A673 (cell line): ENCODE data around the gene NKD2. TPM values are rescaled to one million over a fixed set of nuclear protein-coding genes. Genes with fewer than 3 reads are reported as not detected.

Source experiments
- BruUV-seq: library from RNA; stranded (reverse); fragments of 400-500 nt; replicated peaks from 2 replicates; lab custom pipeline; 2021; lab: Mats Ljungman, UMichigan
- CTCF ChIA-PET: fragments of 300-600 bp; sonication (Branson Sonifier 250); formaldehyde crosslinking; loops from one replicate; lab custom pipeline; 2022; ENCODE audit warnings: antibody characterized with exemption; lab: Charles Lee
- POLR2A ChIA-PET: fragments of 300-600 bp; sonication (Branson Sonifier 250); formaldehyde crosslinking; loops from one replicate; lab custom pipeline; 2022; ENCODE audit warnings: antibody characterized with exemption; ENCODE audit not compliant: low non-redundant PET; lab: Charles Lee
- DNase-seq: peaks from one replicate; pipeline ENCODE4 v3.0.0-alpha.2; 2015; ENCODE audit warnings: low spot score
- H3K27ac ChIP-seq: fragments of 200-600 bp; sonication (generic); 2 replicates; pipeline ENCODE4 v1.5.1; 2016; ENCODE audit warnings: mixed run types, low read depth, mild to moderate bottlenecking, mixed read lengths, antibody characterized with exemption, low read length; ENCODE audit not compliant: poor library complexity, severe bottlenecking
- H3K27me3 ChIP-seq: fragments of 200-600 bp; sonication (generic); replicated peaks from 2 replicates; pipeline ENCODE4 v1.6.1; 2017; ENCODE audit warnings: mixed run types, low read depth, mild to moderate bottlenecking, mixed read lengths, antibody characterized with exemption, low read length; ENCODE audit not compliant: insufficient read depth, poor library complexity
- H3K36me3 ChIP-seq: fragments of 200-600 bp; sonication (generic); 2 replicates; pipeline ENCODE4 v1.6.1; 2016; ENCODE audit warnings: mixed run types, mild to moderate bottlenecking, mixed read lengths, antibody characterized with exemption, low read length; ENCODE audit not compliant: insufficient read depth, poor library complexity, severe bottlenecking
- H3K4me1 ChIP-seq: fragments of 200-600 bp; sonication (generic); 2 replicates; pipeline ENCODE4 v1.6.1; 2017; ENCODE audit warnings: mixed run types, mild to moderate bottlenecking, mixed read lengths, antibody characterized with exemption, low read length; ENCODE audit not compliant: insufficient read depth, poor library complexity, severe bottlenecking
- H3K4me3 ChIP-seq: fragments of 200-600 bp; sonication (generic); 2 replicates; pipeline ENCODE4 v1.5.1; 2016; ENCODE audit warnings: low read depth, mixed run types, mild to moderate bottlenecking, mixed read lengths, low read length; ENCODE audit not compliant: poor library complexity, severe bottlenecking
- H3K9me3 ChIP-seq: fragments of 200-600 bp; sonication (generic); 2 replicates; pipeline ENCODE4 v1.6.1; 2016; ENCODE audit warnings: mixed run types, low read depth, mild to moderate bottlenecking, mixed read lengths, antibody characterized with exemption, low read length; ENCODE audit not compliant: poor library complexity, severe bottlenecking
- EZH2 ChIP-seq: fragments of 200-600 bp; sonication (generic); IDR thresholded peaks from 2 replicates; pipeline ENCODE4 v1.6.1; 2017; ENCODE audit warnings: borderline replicate concordance, low read depth, mild to moderate bottlenecking, mixed read lengths, antibody characterized with exemption, low read length; ENCODE audit not compliant: poor library complexity, severe bottlenecking
- intact Hi-C: fragments of 100-400 bp; cut with micrococcal nuclease; formaldehyde crosslinking; loops from one replicate; pipeline ENCODE4 v1.10.0; 2022; ENCODE audit not compliant: unreplicated experiment
- total RNA-seq: library from RNA; stranded (reverse); gene quantifications from 2 replicates; pipeline ENCODE4 v1.2.3, GENCODE V29; 2021
- TF ChIP-seq, protein P1 (sequence below): fragments of 300-800, 200-600 bp; sonication (generic); conservative IDR thresholded peaks from 2 replicates; pipeline ENCODE4 v1.5.1; 2017; ENCODE audit warnings: low read depth, mild to moderate bottlenecking, antibody characterized with exemption, low read length, moderate library complexity, mixed read lengths

Gene NKD2
- total RNA-seq, 1 experiment from 2014 or later: 23.5 TPM

DNA sequence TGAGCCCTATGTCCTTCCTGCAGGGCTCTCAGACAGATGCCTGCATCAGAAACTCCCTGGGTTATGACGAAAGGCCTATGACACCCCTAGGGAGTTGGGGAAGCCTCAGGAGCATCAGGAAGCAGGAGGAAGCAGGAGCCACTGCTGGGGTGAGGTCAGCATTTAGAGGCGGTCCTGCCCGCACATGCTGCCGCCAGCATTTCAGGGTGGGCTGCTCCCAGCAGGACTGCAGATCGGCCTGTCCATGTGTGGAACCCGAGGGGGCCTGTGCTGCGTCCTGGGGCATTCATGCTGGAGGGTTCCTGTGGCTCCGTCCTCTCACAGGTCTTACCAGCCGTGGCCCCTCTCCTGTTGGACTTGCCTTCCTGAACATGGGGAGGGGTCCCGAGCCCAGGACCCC lies 6.9 kb downstream of the NKD2 start:
- TF ChIP-seq, protein P1, sequence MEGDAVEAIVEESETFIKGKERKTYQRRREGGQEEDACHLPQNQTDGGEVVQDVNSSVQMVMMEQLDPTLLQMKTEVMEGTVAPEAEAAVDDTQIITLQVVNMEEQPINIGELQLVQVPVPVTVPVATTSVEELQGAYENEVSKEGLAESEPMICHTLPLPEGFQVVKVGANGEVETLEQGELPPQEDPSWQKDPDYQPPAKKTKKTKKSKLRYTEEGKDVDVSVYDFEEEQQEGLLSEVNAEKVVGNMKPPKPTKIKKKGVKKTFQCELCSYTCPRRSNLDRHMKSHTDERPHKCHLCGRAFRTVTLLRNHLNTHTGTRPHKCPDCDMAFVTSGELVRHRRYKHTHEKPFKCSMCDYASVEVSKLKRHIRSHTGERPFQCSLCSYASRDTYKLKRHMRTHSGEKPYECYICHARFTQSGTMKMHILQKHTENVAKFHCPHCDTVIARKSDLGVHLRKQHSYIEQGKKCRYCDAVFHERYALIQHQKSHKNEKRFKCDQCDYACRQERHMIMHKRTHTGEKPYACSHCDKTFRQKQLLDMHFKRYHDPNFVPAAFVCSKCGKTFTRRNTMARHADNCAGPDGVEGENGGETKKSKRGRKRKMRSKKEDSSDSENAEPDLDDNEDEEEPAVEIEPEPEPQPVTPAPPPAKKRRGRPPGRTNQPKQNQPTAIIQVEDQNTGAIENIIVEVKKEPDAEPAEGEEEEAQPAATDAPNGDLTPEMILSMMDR: no peak
- TF ChIP-seq EZH2: no peak
- Histone ChIP-seq H3K27me3 (no peaks in the 10 kb centered on the region), H3K36me3 (peaks cover 2% of the 10 kb centered on the region), H3K4me1 (peaks cover 15% of the 10 kb centered on the region), H3K9me3 (no peaks in the 10 kb centered on the region), H3K27ac (no peak overlapping the region), H3K4me3 (no peak overlapping the region)
- ChIA-PET POLR2A (no interaction called here), CTCF (interaction anchor here (0.6 kb wide), 1 partner anchor 8 kb away, joined by 9 read pairs; no protein-coding TSS in a partner anchor)
- intact Hi-C loops: no loop called here
- no peak for DNase-seq
- no TSS peak for BruUV-seq

DNA sequence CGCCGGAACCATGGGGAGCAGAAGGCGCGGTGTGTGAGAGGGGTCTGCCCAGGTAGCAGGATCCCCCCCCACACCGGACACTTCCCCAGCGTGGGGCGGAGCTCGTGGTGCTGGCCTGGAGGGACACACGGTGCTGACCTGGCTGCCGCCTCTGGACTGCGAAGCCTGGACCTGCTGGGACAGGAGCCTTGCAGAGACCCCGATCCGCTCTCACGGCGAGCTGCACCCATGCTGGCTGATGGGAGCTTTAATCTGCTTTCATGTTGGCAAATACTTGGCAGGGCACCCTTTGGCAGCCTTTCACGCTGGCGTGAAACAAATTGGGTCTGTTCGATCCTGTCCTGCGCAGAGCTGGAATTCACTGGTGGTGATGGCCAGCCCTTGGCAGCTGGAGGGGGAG lies 7.4 kb downstream of the NKD2 start:
- intact Hi-C loops: no loop called here
- ChIA-PET POLR2A (no interaction called here), CTCF (interaction anchor here (0.6 kb wide), 1 partner anchor 9 kb away, joined by 9 read pairs; no protein-coding TSS in a partner anchor)
- TF ChIP-seq, protein P1: no peak
- no peak for TF ChIP-seq EZH2
- Histone ChIP-seq H3K27me3 (no peaks in the 10 kb centered on the region), H3K9me3 (no peaks in the 10 kb centered on the region), H3K36me3 (peaks cover 2% of the 10 kb centered on the region), H3K4me1 (peaks cover 18% of the 10 kb centered on the region), H3K27ac (no peak overlapping the region), H3K4me3 (no peak overlapping the region)
- no TSS peak for BruUV-seq
- DNase-seq: no peak

DNA sequence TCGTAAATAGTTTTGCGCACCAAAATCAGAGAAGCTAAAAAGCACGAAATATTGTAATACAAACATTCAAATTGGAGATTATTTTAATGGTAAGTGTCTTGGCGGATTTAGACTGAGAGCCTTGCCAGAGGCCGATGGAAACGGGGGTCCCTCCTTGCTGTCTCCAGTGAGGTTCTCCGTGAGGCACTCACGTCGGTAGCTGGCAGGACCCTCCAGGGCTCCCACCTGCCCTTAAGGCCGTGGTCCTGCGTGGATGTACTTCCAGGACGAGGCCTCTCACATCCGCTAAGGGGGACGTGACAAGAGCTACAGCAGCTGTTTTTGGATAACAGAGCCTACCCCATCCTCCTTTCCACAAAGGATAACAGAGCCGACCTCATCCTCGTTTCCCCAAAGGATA lies 7.9 kb downstream of the NKD2 start:
- POLR2A ChIA-PET: no interaction called here
- intact Hi-C loops: no loop called here
- BruUV-seq: no TSS peak

More for the DNA sequence above, 7.9 kb downstream of the NKD2 start:
- TF ChIP-seq, protein P1: no peak
- no peak for TF ChIP-seq EZH2
- no peak overlapping the region for H3K27ac ChIP-seq
- DNase-seq: no peak
- H3K4me1 ChIP-seq: peaks cover 19% of the 10 kb centered on the region
- H3K36me3 ChIP-seq: peaks cover 2% of the 10 kb centered on the region
- no peaks in the 10 kb centered on the region for H3K27me3 ChIP-seq
- H3K9me3 ChIP-seq: no peaks in the 10 kb centered on the region
- CTCF ChIA-PET: no interaction called here
- no peak overlapping the region for H3K4me3 ChIP-seq
